Gastroesophageal sphincter (tissue), 4 donors: ENCODE data around the gene BICC1. TPM values are rescaled to one million over a fixed set of nuclear protein-coding genes. Genes with fewer than 3 reads are reported as not detected.

Source experiments
- ATAC-seq: fragments of 150-250 bp; one replicate; pipeline ENCODE4 v1.9.1; 2016; ENCODE audit warnings: mild to moderate bottlenecking, moderate library complexity
- H3K27ac ChIP-seq, 4 donors: fragments of 200-600 bp; sonication (generic) in 3 of 4; 1 replicate in 3 of 4; 2 replicates in 1 of 4; pipeline ENCODE4 v1.5.1; 2016 to 2019
- H3K27me3 ChIP-seq: fragments of 200-600 bp; sonication (generic); one replicate; pipeline ENCODE4 v1.5.1; 2019
- H3K36me3 ChIP-seq, 2 donors: fragments of 200-600 bp; sonication (generic); one replicate each; pipeline ENCODE4 v1.5.1; 2019; ENCODE audit warnings: control low read depth in 1 of 2
- H3K4me1 ChIP-seq, 3 donors: fragments of 200-600 bp; sonication (generic); 1 replicate in 2 of 3; 2 replicates in 1 of 3; pipeline ENCODE4 v1.5.1; 2016 to 2019; ENCODE audit warnings: control low read depth in 2 of 3
- H3K4me3 ChIP-seq, 2 donors: fragments of 200-600 bp; sonication (generic); one replicate each; pipeline ENCODE4 v1.5.1; 2019; ENCODE audit warnings: mild to moderate bottlenecking in 1 of 2, moderate library complexity in 1 of 2
- H3K9me3 ChIP-seq, 3 donors: fragments of 200-600 bp; sonication (generic); one replicate each; pipeline ENCODE4 v1.5.1; 2017 to 2019; ENCODE audit warnings: control low read depth in 2 of 3
- CTCF ChIP-seq, 4 experiments: fragments of 200-600 bp in 2 of 4; fragments of 450-650 bp in 2 of 4; sonication (generic) in 1 of 4; IDR thresholded peaks; one replicate each; pipeline ENCODE4 v1.5.1; 2017 to 2019; ENCODE audit warnings: antibody characterized with exemption in 4 of 4, mild to moderate bottlenecking in 2 of 4, moderate library complexity in 2 of 4
- EP300 ChIP-seq: sonication (generic); formaldehyde crosslinking; IDR thresholded peaks from one replicate; pipeline ENCODE4 v1.6.1; 2017; ENCODE audit warnings: antibody characterized with exemption, mild to moderate bottlenecking
- POLR2A ChIP-seq, 2 donors: fragments of 450-650 bp; IDR thresholded peaks; one replicate each; pipeline ENCODE4 v1.6.1; 2017; ENCODE audit warnings: antibody characterized with exemption in 2 of 2, mild to moderate bottlenecking in 2 of 2, moderate library complexity in 1 of 2
- POLR2AphosphoS5 ChIP-seq: sonication (generic); formaldehyde crosslinking; IDR thresholded peaks from one replicate; pipeline ENCODE4 v1.6.1; 2017; ENCODE audit warnings: antibody characterized with exemption
- WGBS, 2 donors: methylation state at CpG; one replicate each; pipeline ENCODE4 v1.1.5; 2018; ENCODE audit warnings: low coverage in 1 of 2; 5-methylcytosine and 5-hydroxymethylcytosine counted together
- total RNA-seq, 4 donors: library from RNA; depleted of rRNA; stranded (reverse); fragments of >200 nt; gene quantifications; one replicate each; pipeline ENCODE4 v1.1.0, GENCODE V29; 2016

BICC1 gene
- total RNA-seq, 4 donors from 2014 or later = 18.6 to 27.8 (median 22.5) TPM

GRCh38 chr10:58870070-58870469 lies 357.4 kb downstream of the BICC1 start:
- no peak for TF ChIP-seq CTCF (IDR thresholded peaks at IDR 0.05)
- TF ChIP-seq POLR2AphosphoS5 = no peak
- no peak for TF ChIP-seq POLR2A (IDR thresholded peaks at IDR 0.05)
- TF ChIP-seq EP300 = no peak
- Histone ChIP-seq H3K9me3 (peaks cover 0 to 11% (median 0%) of the 10 kb centered on the region in 3 donors), H3K36me3 (no peaks in the 10 kb centered on the region), H3K27me3 (no peaks in the 10 kb centered on the region), H3K4me3 (no peak overlapping the region), H3K4me1 (no peaks in the 10 kb centered on the region), H3K27ac (no peak overlapping the region)
- no peak for ATAC-seq
- WGBS, 2 donors = 90 to 95% methylated on average over 4 of the region's 4 CpGs

GRCh38 chr10:58873161-58873560 lies 360.5 kb downstream of the BICC1 start:
- H3K27me3 ChIP-seq = no peaks in the 10 kb centered on the region
- H3K27ac ChIP-seq = no peak overlapping the region
- no peaks in the 10 kb centered on the region for H3K4me1 ChIP-seq
- TF ChIP-seq EP300 = no peak
- TF ChIP-seq CTCF (IDR thresholded peaks at IDR 0.05) = no peak
- TF ChIP-seq POLR2A (IDR thresholded peaks at IDR 0.05) = no peak
- no peak for TF ChIP-seq POLR2AphosphoS5
- no peaks in the 10 kb centered on the region for H3K36me3 ChIP-seq
- H3K9me3 ChIP-seq = peaks cover 0 to 11% (median 0%) of the 10 kb centered on the region in 3 donors
- 37% methylated on average over 2 of the region's 2 CpGs; no CpG with 5 or more reads in 1 of the 2 donors for WGBS, 2 donors
- ATAC-seq = no peak
- H3K4me3 ChIP-seq = no peak overlapping the region

Other genes with a start within 250 kb of the BICC1 start
- 1 to 10 TPM; 3.0 to 10.0 (median 6.3) TPM for gene IPMK, start 245.0 kb upstream of the BICC1 start, total RNA-seq
- gene CISD1, start 243.7 kb upstream of the BICC1 start, total RNA-seq = 10 to 100 TPM; 24.7 to 60.1 (median 47.6) TPM
- gene UBE2D1, start 177.9 kb upstream of the BICC1 start, total RNA-seq = 10 to 100 TPM; 16.4 to 23.5 (median 19.0) TPM
- gene TFAM, start 127.5 kb upstream of the BICC1 start, total RNA-seq = 10 to 100 TPM; 17.5 to 29.1 (median 21.2) TPM